K562 (cell line): ENCODE measurements around the gene MED16. TPM values are rescaled to one million over a fixed set of nuclear protein-coding genes. Genes with fewer than 3 reads are reported as not detected.

Experiments
- CUX1 ChIP-seq: fragments of 200-800 bp; sonication (Bioruptor generic); IDR thresholded peaks from 2 replicates; pipeline ENCODE4 v1.6.1; 2016; ENCODE audit warnings: missing genetic modification characterization, missing compliant biosample characterization
- ELF4 ChIP-seq: fragments of 450-650 bp; formaldehyde crosslinking; IDR thresholded peaks from 2 replicates; pipeline ENCODE4 v1.4.0; 2022; ENCODE audit warnings: missing genetic modification characterization
- KHSRP ChIP-seq: fragments of 450-650 bp; IDR thresholded peaks from 2 replicates; pipeline ENCODE4 v1.6.1; 2017
- NCOR1 ChIP-seq: fragments of 450-650 bp; IDR thresholded peaks from 2 replicates; pipeline ENCODE4 v1.6.1; 2016; ENCODE audit warnings: mild to moderate bottlenecking, moderate library complexity
- PHF8 ChIP-seq: fragments of 200-600 bp; sonication (generic); IDR thresholded peaks from 2 replicates; pipeline ENCODE4 v1.6.1; 2012; ENCODE audit warnings: mixed run types, mild to moderate bottlenecking, inconsistent platforms, low read length, moderate library complexity, borderline replicate concordance
- RBBP5 ChIP-seq: fragments of 200-600 bp; sonication (generic); IDR thresholded peaks from 2 replicates; pipeline ENCODE4 v1.6.1; 2012; ENCODE audit warnings: borderline replicate concordance, mild to moderate bottlenecking, low read length, control low read depth, inconsistent platforms; ENCODE audit not compliant: insufficient read depth, poor library complexity, severe bottlenecking
- RHOXF2B ChIP-seq: fragments of 250-450 bp; sonication (Bioruptor Pico); conservative IDR thresholded peaks from 2 replicates; pipeline ENCODE4 v1.5.1; 2021
- SPI1 ChIP-seq: IDR thresholded peaks from 2 replicates; pipeline ENCODE4 v1.6.1; 2011; ENCODE audit warnings: low read depth, low read length, control low read depth, borderline replicate concordance
- XRCC5 ChIP-seq: fragments of 200-400 bp; formaldehyde crosslinking; IDR thresholded peaks from 2 replicates; pipeline ENCODE4 v1.6.1; 2017; ENCODE audit warnings: low read depth, mild to moderate bottlenecking, low read length
- ZKSCAN8 ChIP-seq: fragments of 200-800 bp; sonication (Bioruptor generic); IDR thresholded peaks from 2 replicates; pipeline ENCODE4 v1.6.1; 2016; ENCODE audit warnings: missing genetic modification characterization, missing compliant biosample characterization
- ZNF24 ChIP-seq: fragments of 450-650 bp; IDR thresholded peaks from 2 replicates; pipeline ENCODE4 v1.6.1; 2016
- ZNF274 ChIP-seq: IDR thresholded peaks from 2 replicates; pipeline ENCODE4 v1.6.1; 2011; ENCODE audit warnings: low read depth, mild to moderate bottlenecking, low read length, moderate library complexity, borderline replicate concordance
- ZNF639 ChIP-seq, 2 experiments: fragments of 200-800 bp in 1 of 2; sonication (Bioruptor generic) in 1 of 2; sonication (generic) in 1 of 2; formaldehyde crosslinking in 1 of 2; IDR thresholded peaks in 1 of 2; conservative IDR thresholded peaks in 1 of 2; 2 replicates each; pipeline versions ENCODE4 v1.5.0 to v1.6.1; 2016 to 2020; ENCODE audit warnings: missing compliant biosample characterization in 1 of 2, missing genetic modification characterization in 1 of 2, missing genetic modification reagents in 1 of 2
- ZNF79 ChIP-seq: fragments of 250-450 bp; sonication (Bioruptor Pico); IDR thresholded peaks from 2 replicates; pipeline ENCODE4 v1.4.0; 2020; ENCODE audit warnings: low read depth, mild to moderate bottlenecking, moderate library complexity
- polyA plus RNA-seq, 8 experiments: library from polyadenylated mRNA; depleted of rRNA in 4 of 8; stranded (reverse) in 5 of 8; unstranded in 3 of 8; fragments of >200 nt; fragmentation: Nextera tagmentation in 2 of 8; fragmentation: Illumina TruSeq in 1 of 8; extraction: Ambion mirVana in 2 of 8; extraction: Trizol in 1 of 8; gene quantifications; 2 replicates each; pipeline versions ENCODE4 v1.2.1 to v1.2.3, GENCODE V29; 2011 to 2014; ENCODE audit warnings: inconsistent platforms in 1 of 8, missing spikeins in 1 of 8
- total RNA-seq, 7 experiments: library from RNA; depleted of rRNA in 6 of 7; stranded (reverse); fragments of >200 nt in 6 of 7; fragmentation: Illumina TruSeq in 2 of 7; extraction: Trizol in 2 of 7; gene quantifications; 2 replicates each; pipeline versions ENCODE4 v1.2.1 to v1.2.3, GENCODE V29; 2011 to 2021; ENCODE audit warnings: low replicate concordance in 1 of 7
- TF ChIP-seq, protein P1 (sequence below): fragments of 250-450 bp; sonication (Bioruptor Pico); IDR thresholded peaks from 2 replicates; pipeline ENCODE4 v1.4.0; 2020; ENCODE audit warnings: mild to moderate bottlenecking, moderate library complexity, borderline replicate concordance
- TF ChIP-seq, protein P2 (sequence below): fragments of 200-800 bp; sonication (Bioruptor generic); IDR thresholded peaks from 2 replicates; pipeline ENCODE4 v1.6.1; 2017; ENCODE audit warnings: missing genetic modification characterization, missing compliant biosample characterization

The MED16 gene
- total and polyA plus RNA-seq, 9 of the 15 experiments (the other 6 are each of a cell fraction or from before 2014, with no cell fraction given) = 0.89 to 59.9 (median 8.6) TPM

- no peak for TF ChIP-seq ZNF639 (CRISPR knock-in tag; conservative IDR thresholded peaks at IDR 0.05 in 1 of 2, IDR thresholded peaks at IDR 0.05 in 1 of 2)
- no peak for TF ChIP-seq ZNF274
- TF ChIP-seq ZNF79 (CRISPR knock-in tag) = no peak
- no peak for TF ChIP-seq SPI1
- TF ChIP-seq RBBP5 = peak; percentile 13
- TF ChIP-seq, protein P1, sequence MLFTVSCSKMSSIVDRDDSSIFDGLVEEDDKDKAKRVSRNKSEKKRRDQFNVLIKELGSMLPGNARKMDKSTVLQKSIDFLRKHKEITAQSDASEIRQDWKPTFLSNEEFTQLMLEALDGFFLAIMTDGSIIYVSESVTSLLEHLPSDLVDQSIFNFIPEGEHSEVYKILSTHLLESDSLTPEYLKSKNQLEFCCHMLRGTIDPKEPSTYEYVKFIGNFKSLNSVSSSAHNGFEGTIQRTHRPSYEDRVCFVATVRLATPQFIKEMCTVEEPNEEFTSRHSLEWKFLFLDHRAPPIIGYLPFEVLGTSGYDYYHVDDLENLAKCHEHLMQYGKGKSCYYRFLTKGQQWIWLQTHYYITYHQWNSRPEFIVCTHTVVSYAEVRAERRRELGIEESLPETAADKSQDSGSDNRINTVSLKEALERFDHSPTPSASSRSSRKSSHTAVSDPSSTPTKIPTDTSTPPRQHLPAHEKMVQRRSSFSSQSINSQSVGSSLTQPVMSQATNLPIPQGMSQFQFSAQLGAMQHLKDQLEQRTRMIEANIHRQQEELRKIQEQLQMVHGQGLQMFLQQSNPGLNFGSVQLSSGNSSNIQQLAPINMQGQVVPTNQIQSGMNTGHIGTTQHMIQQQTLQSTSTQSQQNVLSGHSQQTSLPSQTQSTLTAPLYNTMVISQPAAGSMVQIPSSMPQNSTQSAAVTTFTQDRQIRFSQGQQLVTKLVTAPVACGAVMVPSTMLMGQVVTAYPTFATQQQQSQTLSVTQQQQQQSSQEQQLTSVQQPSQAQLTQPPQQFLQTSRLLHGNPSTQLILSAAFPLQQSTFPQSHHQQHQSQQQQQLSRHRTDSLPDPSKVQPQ = no peak
- TF ChIP-seq ZNF24 = no peak
- TF ChIP-seq ELF4 = peak; percentile 53; the same call in 1 of the 2 replicates
- TF ChIP-seq CUX1 = no peak
- no peak for TF ChIP-seq ZKSCAN8 (CRISPR knock-in tag)
- TF ChIP-seq NCOR1 = no peak
- TF ChIP-seq, protein P2, sequence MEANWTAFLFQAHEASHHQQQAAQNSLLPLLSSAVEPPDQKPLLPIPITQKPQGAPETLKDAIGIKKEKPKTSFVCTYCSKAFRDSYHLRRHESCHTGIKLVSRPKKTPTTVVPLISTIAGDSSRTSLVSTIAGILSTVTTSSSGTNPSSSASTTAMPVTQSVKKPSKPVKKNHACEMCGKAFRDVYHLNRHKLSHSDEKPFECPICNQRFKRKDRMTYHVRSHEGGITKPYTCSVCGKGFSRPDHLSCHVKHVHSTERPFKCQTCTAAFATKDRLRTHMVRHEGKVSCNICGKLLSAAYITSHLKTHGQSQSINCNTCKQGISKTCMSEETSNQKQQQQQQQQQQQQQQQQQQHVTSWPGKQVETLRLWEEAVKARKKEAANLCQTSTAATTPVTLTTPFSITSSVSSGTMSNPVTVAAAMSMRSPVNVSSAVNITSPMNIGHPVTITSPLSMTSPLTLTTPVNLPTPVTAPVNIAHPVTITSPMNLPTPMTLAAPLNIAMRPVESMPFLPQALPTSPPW (CRISPR knock-in tag) = peak; percentile 95
- no peak for TF ChIP-seq XRCC5
- TF ChIP-seq RHOXF2B (CRISPR knock-in tag) = no peak
- TF ChIP-seq PHF8 = no peak
- no peak for TF ChIP-seq KHSRP
These were observed 7.5 kb upstream of the MED16 start (continued) for GRCh38 chr19:900302-901111.
